ENCODE results near the gene DGKB.

DGKB gene

GRCh38 chr7:14858866-14859265 lies 43.7 kb downstream of the DGKB start:
- no peak for DNase-seq

- DNase-seq: no peak
Measured at GRCh38 chr7:14858410-14858809, 44.1 kb downstream of the DGKB start.

GRCh38 chr7:14855033-14855794 lies 47.3 kb downstream of the DGKB start:
- DNase-seq: no peak

- no peak for DNase-seq
Measured at GRCh38 chr7:14854471-14854870, 48.1 kb downstream of the DGKB start.

GRCh38 chr7:14851610-14852009 lies 50.9 kb downstream of the DGKB start:
- no peak for DNase-seq

- DNase-seq: no peak
Measured at GRCh38 chr7:14850039-14850438, 52.5 kb downstream of the DGKB start.

- no peak for DNase-seq
Measured at GRCh38 chr7:14846405-14846804, 56.1 kb downstream of the DGKB start.

- DNase-seq: no peak
Measured at GRCh38 chr7:14843755-14844154, 58.8 kb downstream of the DGKB start.

GRCh38 chr7:14842523-14842922 lies 60.0 kb downstream of the DGKB start:
- no peak for DNase-seq

- no peak for DNase-seq
Measured at GRCh38 chr7:14841869-14842268, 60.7 kb downstream of the DGKB start.

- no peak for DNase-seq
Measured at GRCh38 chr7:14841086-14841485, 61.5 kb downstream of the DGKB start.

GRCh38 chr7:14839307-14839706 lies 63.2 kb downstream of the DGKB start:
- DNase-seq: no peak

- DNase-seq: no peak
Measured at GRCh38 chr7:14837216-14837615, 65.3 kb downstream of the DGKB start.

GRCh38 chr7:14836571-14837189 lies 65.9 kb downstream of the DGKB start:
- DNase-seq: peak; percentile 38

GRCh38 chr7:14836006-14836405 lies 66.5 kb downstream of the DGKB start:
- DNase-seq: no peak

GRCh38 chr7:14835384-14835783 lies 67.2 kb downstream of the DGKB start:
- DNase-seq: no peak

- DNase-seq: no peak
Measured at GRCh38 chr7:14834883-14835282, 67.7 kb downstream of the DGKB start.

GRCh38 chr7:14834456-14834855 lies 68.1 kb downstream of the DGKB start:
- no peak for DNase-seq

- DNase-seq: no peak
Measured at GRCh38 chr7:14833707-14834106, 68.8 kb downstream of the DGKB start.

GRCh38 chr7:14828053-14828452 lies 74.5 kb downstream of the DGKB start:
- DNase-seq: no peak

- DNase-seq: no peak
Measured at GRCh38 chr7:14826426-14826825, 76.1 kb downstream of the DGKB start.

GRCh38 chr7:14825912-14826311 lies 76.6 kb downstream of the DGKB start:
- DNase-seq: no peak

GRCh38 chr7:14822481-14822854 lies 80.1 kb downstream of the DGKB start:
- DNase-seq: no peak

GRCh38 chr7:14821757-14822480 lies 80.6 kb downstream of the DGKB start:
- DNase-seq: no peak

All from right forelimb (tissue), 1 donor.